ENCODE measurements around the gene TAC1. TPM values are rescaled to one million over a fixed set of nuclear protein-coding genes. Genes with fewer than 3 reads are reported as not detected.

Gene TAC1
- total and polyA plus RNA-seq, 8 donors = 0.23 to 0.66 (median 0.53) TPM; not detected in 4

DNA sequence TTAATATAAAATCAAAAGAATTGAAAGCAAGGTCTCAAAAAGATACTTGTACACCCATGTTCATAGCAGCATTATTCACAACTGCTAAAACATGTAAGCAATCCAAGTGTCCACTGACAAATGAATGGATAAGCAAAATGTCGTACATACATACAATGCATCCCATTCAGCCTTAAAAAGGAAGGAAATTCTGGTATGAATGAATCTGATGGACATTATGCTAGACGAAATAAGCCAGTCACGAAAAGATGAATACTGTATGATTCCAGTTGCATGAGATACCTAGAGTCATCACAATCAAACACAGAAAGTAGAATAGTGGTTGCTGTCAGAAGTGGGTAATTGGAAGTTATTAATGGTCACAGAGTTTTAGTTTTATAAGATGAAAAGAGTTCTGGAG is 9.5 kb upstream of the TAC1 start:
- DNase-seq (no peak), FAIRE-seq (no peak), ATAC-seq (no peak)
- no peaks in the 10 kb centered on the region for H3K4me1 ChIP-seq
- H3K9me3 ChIP-seq = no peaks in the 10 kb centered on the region
- no peak overlapping the region for H3K4me3 ChIP-seq
- TF ChIP-seq, protein P1, sequence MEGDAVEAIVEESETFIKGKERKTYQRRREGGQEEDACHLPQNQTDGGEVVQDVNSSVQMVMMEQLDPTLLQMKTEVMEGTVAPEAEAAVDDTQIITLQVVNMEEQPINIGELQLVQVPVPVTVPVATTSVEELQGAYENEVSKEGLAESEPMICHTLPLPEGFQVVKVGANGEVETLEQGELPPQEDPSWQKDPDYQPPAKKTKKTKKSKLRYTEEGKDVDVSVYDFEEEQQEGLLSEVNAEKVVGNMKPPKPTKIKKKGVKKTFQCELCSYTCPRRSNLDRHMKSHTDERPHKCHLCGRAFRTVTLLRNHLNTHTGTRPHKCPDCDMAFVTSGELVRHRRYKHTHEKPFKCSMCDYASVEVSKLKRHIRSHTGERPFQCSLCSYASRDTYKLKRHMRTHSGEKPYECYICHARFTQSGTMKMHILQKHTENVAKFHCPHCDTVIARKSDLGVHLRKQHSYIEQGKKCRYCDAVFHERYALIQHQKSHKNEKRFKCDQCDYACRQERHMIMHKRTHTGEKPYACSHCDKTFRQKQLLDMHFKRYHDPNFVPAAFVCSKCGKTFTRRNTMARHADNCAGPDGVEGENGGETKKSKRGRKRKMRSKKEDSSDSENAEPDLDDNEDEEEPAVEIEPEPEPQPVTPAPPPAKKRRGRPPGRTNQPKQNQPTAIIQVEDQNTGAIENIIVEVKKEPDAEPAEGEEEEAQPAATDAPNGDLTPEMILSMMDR (IDR thresholded peaks at IDR 0.05) = no peak
- no peak overlapping the region for H3K27ac ChIP-seq
- H3K27me3 ChIP-seq = no peaks in the 10 kb centered on the region
- H3K36me3 ChIP-seq = no peaks in the 10 kb centered on the region
- WGBS, 2 donors = 54 to 59% methylated on average over 3 of the region's 3 CpGs
- intact Hi-C loops (cut with DNase I) = no loop called here

DNA sequence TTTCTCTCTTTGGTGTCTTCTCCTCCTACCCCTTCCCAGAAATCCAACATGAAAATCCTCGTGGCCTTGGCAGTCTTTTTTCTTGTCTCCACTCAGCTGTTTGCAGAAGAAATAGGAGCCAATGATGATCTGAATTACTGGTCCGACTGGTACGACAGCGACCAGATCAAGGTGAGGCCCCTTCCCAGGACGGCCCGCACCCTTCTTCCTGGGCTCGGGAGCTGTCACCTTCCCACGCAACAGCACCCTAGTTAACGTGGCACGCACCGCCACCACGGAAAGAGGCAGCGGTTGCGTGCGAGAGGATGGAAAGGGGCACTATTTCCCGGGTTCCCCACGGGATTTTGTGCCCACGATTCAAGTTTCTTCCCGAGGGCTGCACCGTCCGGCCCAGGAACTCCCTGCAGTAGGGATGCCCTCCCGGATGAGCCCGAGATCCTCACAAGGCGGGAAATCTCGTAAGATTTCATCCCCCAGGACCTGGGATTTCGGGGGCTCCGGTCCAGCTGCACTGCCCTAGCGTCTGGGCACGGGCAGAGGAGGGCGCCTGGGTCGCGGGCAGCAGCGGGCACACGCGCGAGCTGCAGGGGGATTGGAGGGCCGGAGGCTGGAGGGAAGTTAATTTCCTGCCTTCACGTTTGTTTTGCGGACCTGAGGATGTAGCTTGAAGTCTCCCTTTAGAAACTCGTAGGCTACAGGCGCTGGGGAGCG is 834 bp downstream of the TAC1 start:
- no peaks in the 10 kb centered on the region for H3K36me3 ChIP-seq
- ATAC-seq (peak; percentile 31 to 38 (median 34)), FAIRE-seq (no peak), DNase-seq (peak in 2 of 6 donors; percentile 41 to 50)
- peak overlapping the region in 2 of 4 donors; percentile 26 to 32 for H3K4me3 ChIP-seq
- 3 to 4% methylated on average over 42 of the region's 42 CpGs for WGBS, 2 donors
- peaks cover 0 to 22% (median 5%) of the 10 kb centered on the region in 4 donors for H3K27me3 ChIP-seq
- TF ChIP-seq, protein P1 (IDR thresholded peaks at IDR 0.05) = no peak
- H3K4me1 ChIP-seq = peaks cover 0 to 5% (median 0%) of the 10 kb centered on the region in 3 donors
- H3K27ac ChIP-seq = no peak overlapping the region
- intact Hi-C loops (cut with DNase I) = no loop called here
- H3K9me3 ChIP-seq = no peaks in the 10 kb centered on the region

DNA sequence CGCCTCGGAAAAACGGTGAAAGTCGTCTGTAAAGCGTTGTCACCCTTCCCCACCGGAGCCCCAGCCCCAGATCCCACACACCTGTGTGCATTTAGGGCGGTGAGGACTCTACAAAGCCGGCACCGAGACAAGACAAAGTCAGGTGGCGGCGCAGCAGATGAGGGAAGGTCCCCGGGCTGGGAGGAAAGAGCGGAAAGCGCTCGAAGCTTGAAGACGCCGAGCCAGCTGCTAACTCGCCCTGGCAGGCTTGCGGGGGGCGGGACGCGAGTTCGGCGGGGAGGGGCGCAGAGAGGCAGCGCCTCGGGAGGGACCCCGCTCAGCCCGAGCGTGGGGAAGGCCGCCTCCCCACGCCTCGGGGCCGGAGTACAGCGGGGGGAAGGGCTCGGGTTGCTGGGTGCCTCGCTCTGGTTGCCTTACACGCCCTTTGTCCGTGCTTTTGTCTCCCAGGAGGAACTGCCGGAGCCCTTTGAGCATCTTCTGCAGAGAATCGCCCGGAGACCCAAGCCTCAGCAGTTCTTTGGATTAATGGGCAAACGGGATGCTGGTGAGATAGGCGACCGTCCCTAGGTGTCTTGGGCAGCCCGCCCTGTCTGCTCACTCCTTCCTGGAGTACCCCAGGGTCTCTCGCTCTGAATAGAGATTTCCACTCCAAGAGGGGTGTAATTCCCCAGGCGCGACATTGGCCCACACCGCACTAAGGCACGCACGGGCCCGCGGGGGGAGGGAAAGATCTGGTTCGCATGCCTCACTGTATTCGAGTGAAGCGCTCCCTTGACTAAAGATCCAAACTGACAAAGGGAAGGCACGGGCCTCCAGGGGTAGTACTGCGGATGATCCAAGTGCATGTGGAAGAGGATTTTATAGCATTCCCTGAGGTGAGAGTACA is 1.6 kb downstream of the TAC1 start:
- FAIRE-seq (no peak), DNase-seq (peak in 4 of 6 donors; percentile 8 to 61 (median 35)), ATAC-seq (peak in 3 of 4 donors; percentile 38 to 59 (median 47))
- peaks cover 0 to 5% (median 0%) of the 10 kb centered on the region in 3 donors for H3K4me1 ChIP-seq
- H3K9me3 ChIP-seq = no peaks in the 10 kb centered on the region
- H3K36me3 ChIP-seq = no peaks in the 10 kb centered on the region
- peak overlapping the region in 2 of 4 donors; percentile 26 to 32 for H3K4me3 ChIP-seq
- WGBS, 2 donors = 2% methylated on average over 56 to 59 of the region's 59 CpGs
- TF ChIP-seq, protein P1 (IDR thresholded peaks at IDR 0.05) = no peak
- peaks cover 0 to 22% (median 6%) of the 10 kb centered on the region in 4 donors for H3K27me3 ChIP-seq
- no peak overlapping the region for H3K27ac ChIP-seq
- intact Hi-C loops (cut with DNase I) = no loop called here

DNA sequence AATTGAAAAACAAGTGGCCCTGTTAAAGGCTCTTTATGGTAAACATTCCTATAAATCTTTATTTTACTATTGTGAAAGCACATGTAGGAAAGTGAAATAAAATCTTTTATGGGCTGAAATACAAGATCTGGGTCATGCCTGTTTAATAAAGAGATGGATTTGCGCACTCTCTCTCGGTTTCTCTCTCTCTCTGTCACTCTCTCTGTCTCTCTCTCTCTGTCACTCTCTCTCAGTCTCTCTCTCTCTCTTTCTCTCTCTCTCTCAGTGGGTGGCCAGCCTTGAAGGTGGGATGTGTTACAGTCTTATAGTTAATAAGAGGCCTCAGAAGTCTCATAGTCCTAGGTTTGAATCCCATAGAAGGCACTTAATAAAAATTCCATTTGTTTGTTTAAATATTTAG is 2.4 kb downstream of the TAC1 start:
- ATAC-seq (no peak), FAIRE-seq (no peak), DNase-seq (no peak)
- Histone ChIP-seq H3K4me1 (peaks cover 0 to 5% (median 0%) of the 10 kb centered on the region in 3 donors), H3K27ac (no peak overlapping the region), H3K27me3 (peaks cover 0 to 22% (median 6%) of the 10 kb centered on the region in 4 donors), H3K9me3 (no peaks in the 10 kb centered on the region), H3K36me3 (no peaks in the 10 kb centered on the region), H3K4me3 (no peak overlapping the region)
- WGBS, 2 donors = 50 to 59% methylated on average over 2 of the region's 2 CpGs
- TF ChIP-seq, protein P1 (IDR thresholded peaks at IDR 0.05) = no peak
- intact Hi-C loops (cut with DNase I) = no loop called here

All from pancreas (tissue), 10 donors.